ENCODE measurements around the gene RPS6KA1. TPM values are rescaled to one million over a fixed set of nuclear protein-coding genes. Genes with fewer than 3 reads are reported as not detected.

Gene RPS6KA1
- total RNA-seq = 100 to 1,000 TPM; 153 to 202 (median 174) TPM

DNA sequence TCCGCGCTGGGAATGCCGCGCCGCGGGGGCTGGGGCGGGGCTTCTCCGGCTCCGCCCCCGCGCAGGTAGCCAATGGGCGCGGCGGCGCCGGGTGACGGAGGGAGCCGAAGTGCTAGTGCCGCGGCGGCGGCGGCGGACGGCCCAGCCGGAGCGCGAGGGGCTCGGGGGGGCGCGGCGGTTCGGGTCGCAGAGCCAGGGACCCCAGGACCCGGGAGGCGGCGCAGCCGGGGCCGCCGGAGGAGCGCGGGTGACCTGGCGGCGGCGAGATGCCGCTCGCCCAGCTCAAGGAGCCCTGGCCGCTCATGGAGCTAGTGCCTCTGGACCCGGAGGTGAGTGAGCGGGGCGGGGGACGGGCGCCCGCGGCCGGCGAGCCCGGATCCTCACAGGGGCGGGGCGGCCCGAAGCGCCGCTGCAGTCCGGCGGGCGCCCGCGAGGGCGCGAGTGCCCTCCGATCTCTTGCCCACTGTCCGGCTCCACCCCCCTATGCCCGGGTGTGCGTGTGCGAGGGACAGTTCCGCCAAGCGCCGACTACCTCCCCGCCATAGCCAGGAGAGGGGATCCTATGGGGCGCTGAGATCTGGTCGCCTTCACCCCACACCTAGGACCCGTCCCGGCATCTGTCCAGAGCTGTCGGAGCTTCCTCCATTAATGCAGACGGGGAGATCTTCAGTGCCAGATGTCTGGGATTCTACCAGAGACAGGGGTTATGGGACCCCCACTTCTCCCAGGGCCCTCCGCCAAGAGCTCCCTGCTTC is at the start of gene RPS6KA1:
Gene RPS6KA1 (plus strand): TSS at position 107 of the 755 bp plus-strand sequence. CDS start 160 bp downstream, at position 267.
- DNase-seq = peak; percentile 80
- H3K27me3 ChIP-seq = no peaks in the 10 kb centered on the region
- no peaks in the 10 kb centered on the region for H3K36me3 ChIP-seq
- WGBS, 2 donors (ENCODE audit: low coverage in 1 of 2) = 1% methylated on average over 67 of the region's 86 CpGs; no CpG with 5 or more reads in 1 of the 2 donors
- intact Hi-C loops (cut with DNase I; ENCODE audit: low total_unique reads) = no loop called here
- H3K4me1 ChIP-seq = peaks cover 14 to 56% (median 39%) of the 10 kb centered on the region in 4 donors
- no peaks in the 10 kb centered on the region for H3K9me3 ChIP-seq
- in situ Hi-C loops (cut with MboI; ENCODE audit: low pct_ligation_motif_present in 1 of 4, low pct_unique_long_range_greater_than_20kb in 1 of 4, low sequenced_read_pairs in 3 of 4) = no loop called here
- peak within 1 kb of the TSS; percentile 86 to 94 (median 90) for H3K27ac ChIP-seq
- peak within 1 kb of the TSS; percentile 62 to 89 (median 75) for H3K4me3 ChIP-seq
- TF ChIP-seq EP300 (IDR thresholded peaks at IDR 0.05; ENCODE audit: low read depth) (no peak), POLR2AphosphoS5 (IDR thresholded peaks at IDR 0.05) (peak; percentile 43 to 86 (median 78)), POLR2A (IDR thresholded peaks at IDR 0.05) (peak; percentile 67)
- TF ChIP-seq, protein P1, sequence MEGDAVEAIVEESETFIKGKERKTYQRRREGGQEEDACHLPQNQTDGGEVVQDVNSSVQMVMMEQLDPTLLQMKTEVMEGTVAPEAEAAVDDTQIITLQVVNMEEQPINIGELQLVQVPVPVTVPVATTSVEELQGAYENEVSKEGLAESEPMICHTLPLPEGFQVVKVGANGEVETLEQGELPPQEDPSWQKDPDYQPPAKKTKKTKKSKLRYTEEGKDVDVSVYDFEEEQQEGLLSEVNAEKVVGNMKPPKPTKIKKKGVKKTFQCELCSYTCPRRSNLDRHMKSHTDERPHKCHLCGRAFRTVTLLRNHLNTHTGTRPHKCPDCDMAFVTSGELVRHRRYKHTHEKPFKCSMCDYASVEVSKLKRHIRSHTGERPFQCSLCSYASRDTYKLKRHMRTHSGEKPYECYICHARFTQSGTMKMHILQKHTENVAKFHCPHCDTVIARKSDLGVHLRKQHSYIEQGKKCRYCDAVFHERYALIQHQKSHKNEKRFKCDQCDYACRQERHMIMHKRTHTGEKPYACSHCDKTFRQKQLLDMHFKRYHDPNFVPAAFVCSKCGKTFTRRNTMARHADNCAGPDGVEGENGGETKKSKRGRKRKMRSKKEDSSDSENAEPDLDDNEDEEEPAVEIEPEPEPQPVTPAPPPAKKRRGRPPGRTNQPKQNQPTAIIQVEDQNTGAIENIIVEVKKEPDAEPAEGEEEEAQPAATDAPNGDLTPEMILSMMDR (IDR thresholded peaks at IDR 0.05) = no peak

DNA sequence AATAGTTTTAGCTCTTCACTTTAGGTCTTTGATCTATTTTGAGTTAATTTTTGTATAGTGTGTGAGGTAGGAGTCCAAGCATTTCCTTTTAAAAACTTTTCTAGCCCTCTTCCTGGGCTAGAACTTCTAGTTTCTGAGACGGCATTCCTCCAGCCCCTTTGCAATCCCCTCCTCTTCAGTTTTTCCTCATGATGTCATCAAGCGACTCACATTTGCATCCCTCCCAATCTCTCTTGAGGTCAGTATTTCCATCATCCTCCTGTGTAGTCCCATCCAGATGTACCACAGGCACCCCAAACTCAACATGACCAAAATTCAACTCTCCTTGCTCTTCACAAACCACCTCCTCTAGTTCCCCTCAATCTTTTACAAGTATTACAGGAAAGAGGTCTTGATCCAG is 46.6 kb upstream of the RPS6KA1 start:
- TF ChIP-seq EP300 (IDR thresholded peaks at IDR 0.05; ENCODE audit: low read depth) = no peak
- in situ Hi-C loops (cut with MboI; ENCODE audit: low pct_ligation_motif_present in 1 of 4, low pct_unique_long_range_greater_than_20kb in 1 of 4, low sequenced_read_pairs in 3 of 4) (no loop called here), intact Hi-C loops (cut with DNase I; ENCODE audit: low total_unique reads) (loop anchor here (1.0 kb wide), 1 partner anchor 40 kb away; no protein-coding TSS in a partner anchor)
- no peak overlapping the region for H3K27ac ChIP-seq
- 85% methylated on average over 2 of the region's 2 CpGs; no CpG with 5 or more reads in 1 of the 2 donors for WGBS, 2 donors (ENCODE audit: low coverage in 1 of 2)
- no peaks in the 10 kb centered on the region for H3K27me3 ChIP-seq
- no peak overlapping the region for H3K4me3 ChIP-seq
- no peak for DNase-seq
- H3K4me1 ChIP-seq = no peaks in the 10 kb centered on the region
- H3K36me3 ChIP-seq = peaks cover 0 to 11% (median 0%) of the 10 kb centered on the region in 4 donors
- no peaks in the 10 kb centered on the region for H3K9me3 ChIP-seq

DNA sequence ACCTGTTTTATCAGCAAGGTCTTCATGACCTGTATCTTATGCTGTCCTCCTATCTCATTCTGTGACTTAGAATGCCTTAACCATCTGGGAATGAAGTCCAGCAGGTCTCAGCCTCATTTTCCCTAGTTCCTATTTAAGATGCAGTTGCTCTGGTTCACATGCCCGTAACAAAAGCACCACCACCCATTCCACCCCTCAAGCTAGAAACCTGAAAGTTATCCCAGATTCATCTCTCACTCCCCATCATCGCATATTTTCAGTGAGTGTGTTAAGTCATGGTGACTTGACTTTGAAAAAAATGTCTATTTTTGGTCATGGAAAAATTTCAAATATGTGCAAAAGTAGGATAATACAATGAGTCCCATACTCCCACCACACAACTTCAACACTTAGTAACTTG is 45.6 kb upstream of the RPS6KA1 start:
- TF ChIP-seq EP300 (IDR thresholded peaks at IDR 0.05; ENCODE audit: low read depth) (no peak), POLR2AphosphoS5 (IDR thresholded peaks at IDR 0.05) (no peak)
- intact Hi-C loops (cut with DNase I; ENCODE audit: low total_unique reads) = loop anchor here (1.0 kb wide), 1 partner anchor 39 kb away; no protein-coding TSS in a partner anchor
- no peaks in the 10 kb centered on the region for H3K4me1 ChIP-seq
- H3K4me3 ChIP-seq = no peak overlapping the region
- H3K36me3 ChIP-seq = peaks cover 0 to 7% (median 0%) of the 10 kb centered on the region in 4 donors
- no peak overlapping the region for H3K27ac ChIP-seq
- 63 to 93% methylated on average over 2 of the region's 2 CpGs for WGBS, 2 donors (ENCODE audit: low coverage in 1 of 2)
- DNase-seq = no peak
- in situ Hi-C loops (cut with MboI; ENCODE audit: low pct_ligation_motif_present in 1 of 4, low pct_unique_long_range_greater_than_20kb in 1 of 4, low sequenced_read_pairs in 3 of 4) = no loop called here
- no peaks in the 10 kb centered on the region for H3K9me3 ChIP-seq
- H3K27me3 ChIP-seq = no peaks in the 10 kb centered on the region

DNA sequence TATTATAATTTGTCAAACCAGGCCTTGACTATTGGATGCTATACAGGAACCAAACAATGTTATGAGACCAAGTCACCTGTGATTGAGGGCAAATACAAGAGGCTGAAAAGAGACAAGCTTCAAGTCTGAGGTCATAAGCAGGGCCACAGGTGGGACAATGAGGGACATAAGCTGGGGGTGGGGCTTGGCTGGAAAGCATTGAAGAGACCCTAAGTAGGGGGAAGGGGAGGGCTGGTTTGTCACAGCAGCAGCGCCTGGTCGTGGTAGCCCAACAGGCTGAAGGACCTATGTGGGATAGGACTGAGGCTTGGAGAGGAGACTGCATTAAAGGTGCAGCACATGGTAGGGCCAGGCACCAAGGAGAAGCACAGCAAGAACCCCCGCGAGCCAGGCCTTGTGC is 39.4 kb upstream of the RPS6KA1 start:
- DNase-seq = no peak
- no peak overlapping the region for H3K4me3 ChIP-seq
- H3K4me1 ChIP-seq = no peaks in the 10 kb centered on the region
- H3K36me3 ChIP-seq = no peaks in the 10 kb centered on the region
- TF ChIP-seq POLR2AphosphoS5 (IDR thresholded peaks at IDR 0.05) = no peak
- no peak for TF ChIP-seq POLR2A (IDR thresholded peaks at IDR 0.05)
- TF ChIP-seq, protein P1 (IDR thresholded peaks at IDR 0.05) = no peak
- no peak for TF ChIP-seq EP300 (IDR thresholded peaks at IDR 0.05; ENCODE audit: low read depth)
- no peaks in the 10 kb centered on the region for H3K27me3 ChIP-seq
- in situ Hi-C loops (cut with MboI; ENCODE audit: low pct_ligation_motif_present in 1 of 4, low pct_unique_long_range_greater_than_20kb in 1 of 4, low sequenced_read_pairs in 3 of 4) (no loop called here), intact Hi-C loops (cut with DNase I; ENCODE audit: low total_unique reads) (no loop called here)
- H3K27ac ChIP-seq = no peak overlapping the region
- no peaks in the 10 kb centered on the region for H3K9me3 ChIP-seq
- WGBS, 2 donors (ENCODE audit: low coverage in 1 of 2) = 88% methylated on average over 4 of the region's 4 CpGs; no CpG with 5 or more reads in 1 of the 2 donors

DNA sequence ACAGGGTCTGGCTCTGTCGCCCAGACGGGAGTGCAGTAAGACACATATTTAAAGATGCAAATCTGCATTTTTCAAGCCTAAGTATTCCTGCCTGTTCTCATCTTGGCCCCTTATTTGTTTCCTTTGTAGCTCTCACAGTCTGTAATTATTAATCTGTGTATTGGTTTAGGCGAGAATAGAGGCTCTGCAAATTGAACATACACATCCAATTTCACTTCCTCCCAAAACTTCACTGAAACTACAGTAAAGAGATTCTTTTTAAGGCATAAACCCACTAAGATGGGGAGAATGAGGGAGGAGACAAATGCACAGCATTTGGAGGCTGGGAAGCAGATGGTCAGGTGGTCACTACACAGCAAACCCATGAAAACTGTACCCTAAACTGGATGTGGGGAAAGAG is 36.3 kb upstream of the RPS6KA1 start:
- DNase-seq = no peak
- H3K27me3 ChIP-seq = no peaks in the 10 kb centered on the region
- intact Hi-C loops (cut with DNase I; ENCODE audit: low total_unique reads) (no loop called here), in situ Hi-C loops (cut with MboI; ENCODE audit: low pct_ligation_motif_present in 1 of 4, low pct_unique_long_range_greater_than_20kb in 1 of 4, low sequenced_read_pairs in 3 of 4) (no loop called here)
- WGBS, 2 donors (ENCODE audit: low coverage in 1 of 2) = 54 to 68% methylated on average over 3 of the region's 3 CpGs
- H3K9me3 ChIP-seq = no peaks in the 10 kb centered on the region
- no peaks in the 10 kb centered on the region for H3K36me3 ChIP-seq
- TF ChIP-seq POLR2A (IDR thresholded peaks at IDR 0.05) (no peak), POLR2AphosphoS5 (IDR thresholded peaks at IDR 0.05) (no peak), EP300 (IDR thresholded peaks at IDR 0.05; ENCODE audit: low read depth) (no peak)
- TF ChIP-seq, protein P1 (IDR thresholded peaks at IDR 0.05) = no peak
- no peak overlapping the region for H3K27ac ChIP-seq
- H3K4me1 ChIP-seq = no peaks in the 10 kb centered on the region
- no peak overlapping the region for H3K4me3 ChIP-seq
